ENCODE data around the gene WIPF2.
"Not testable (repeated sequence)": the region's sequence is repeated elsewhere in the genome, so short reads cannot be mapped to it uniquely, and the experiment has no call there.

Gene WIPF2

GRCh38 chr17:40301315-40301714 lies 82.2 kb downstream of the WIPF2 start:
- no peak for DNase-seq

DNA sequence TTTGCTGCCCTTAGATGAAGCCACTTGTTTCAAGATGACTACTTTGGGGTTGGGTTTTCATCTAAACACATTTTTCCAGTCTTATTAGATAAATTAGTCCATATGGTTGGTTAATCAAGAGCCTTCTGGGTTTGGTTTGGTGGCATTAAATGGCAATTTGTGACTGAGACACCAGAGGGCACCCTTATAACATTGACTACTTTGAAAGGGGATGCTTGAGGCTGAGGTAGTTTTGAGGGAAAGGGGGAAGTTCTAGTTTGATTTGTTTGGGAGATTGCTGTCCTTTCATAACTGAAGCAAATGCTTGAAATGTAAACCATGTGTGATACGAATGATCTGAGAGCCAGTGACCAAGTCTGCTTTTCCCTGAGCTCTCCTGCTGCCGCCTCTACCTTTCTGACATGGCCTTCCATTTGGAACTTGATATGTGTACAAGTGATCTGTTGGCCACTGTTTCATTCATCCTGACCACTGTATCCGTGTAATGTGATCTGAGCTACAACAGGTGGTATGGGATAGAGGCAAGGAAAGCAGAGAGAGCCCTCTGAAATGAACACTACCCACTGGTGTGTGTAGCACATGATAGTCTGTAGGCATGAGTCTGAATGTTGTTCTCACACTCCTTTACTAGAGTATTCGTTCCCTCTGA lies 84.0 kb downstream of the WIPF2 start:
- DNase-seq = no peak

- DNase-seq = no peak
These were observed 84.8 kb downstream of the WIPF2 start for GRCh38 chr17:40303708-40304551.

DNA sequence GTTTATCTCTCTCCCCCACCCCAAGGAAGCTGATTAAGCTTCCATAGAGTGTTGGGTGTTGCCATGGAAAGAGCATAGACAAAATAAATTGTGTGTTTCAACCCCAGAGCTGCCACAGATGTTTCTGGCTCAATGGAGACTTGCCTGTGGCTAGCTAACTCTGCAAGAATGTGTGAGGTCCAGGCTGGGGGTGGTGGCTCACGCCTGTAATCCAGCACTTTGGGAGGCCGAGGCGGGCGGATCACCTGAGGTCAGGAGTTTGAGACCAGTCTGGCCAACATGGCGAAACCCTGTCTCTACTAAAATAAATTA lies 85.4 kb downstream of the WIPF2 start:
- DNase-seq = not testable (repeated sequence)

DNA sequence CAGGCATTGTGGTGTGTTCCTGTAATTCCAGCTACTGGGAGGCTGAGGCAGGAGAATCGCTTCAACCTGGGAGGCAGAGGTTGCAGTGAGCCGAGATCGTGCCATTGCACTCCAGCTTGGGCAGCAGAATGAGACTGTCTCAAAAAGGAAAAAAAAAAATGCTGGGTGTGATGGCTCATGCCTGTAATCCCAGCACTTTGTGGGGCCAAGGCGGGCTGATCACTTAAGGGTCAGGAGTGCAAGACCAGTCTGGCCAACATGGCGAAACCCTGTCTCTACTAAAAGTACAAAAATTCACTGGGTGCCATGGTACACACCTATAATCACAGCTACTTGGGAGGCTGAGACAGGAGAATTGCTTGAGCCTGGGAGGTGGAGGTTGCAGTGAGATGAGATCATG lies 85.8 kb downstream of the WIPF2 start:
- DNase-seq = not testable (repeated sequence)

- no peak for DNase-seq
These were observed 87.3 kb downstream of the WIPF2 start for GRCh38 chr17:40306395-40306794.

DNA sequence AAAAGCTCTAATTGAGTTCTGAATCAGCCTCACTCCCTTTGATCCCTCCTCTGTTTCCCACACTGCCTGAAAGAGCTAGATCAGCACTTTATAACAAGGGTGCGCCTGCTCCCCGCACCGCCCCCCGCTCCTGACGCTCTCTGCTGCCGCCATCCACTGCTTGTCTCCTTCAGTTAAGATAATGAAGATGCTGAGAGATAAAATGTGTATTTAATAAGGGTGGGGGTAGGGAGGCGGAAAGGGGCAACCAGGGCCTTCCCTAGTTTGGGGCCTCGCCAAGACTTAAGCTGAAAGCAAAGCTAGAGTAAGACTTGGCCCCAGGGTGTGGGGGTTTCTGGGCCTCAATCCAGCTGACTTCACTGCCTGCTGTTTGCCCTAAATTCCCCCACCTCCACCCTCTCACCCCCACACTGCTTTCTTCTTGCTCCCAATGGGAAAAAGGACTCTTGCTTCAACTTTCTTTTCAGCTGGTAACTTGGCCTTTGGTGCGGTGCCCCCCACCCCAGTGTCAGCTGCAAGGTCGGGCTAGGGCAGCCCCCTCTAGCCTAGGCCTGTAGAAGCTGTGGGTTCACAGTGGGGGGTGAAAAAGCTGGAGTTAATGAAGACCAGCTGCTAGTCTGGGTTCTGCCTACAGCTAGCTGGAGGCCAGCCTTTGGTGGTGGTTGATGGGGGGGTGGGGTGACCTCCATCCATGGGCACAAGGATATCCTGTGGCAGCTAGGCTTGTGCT lies 88.1 kb downstream of the WIPF2 start:
- DNase-seq = no peak

GRCh38 chr17:40307740-40308239 lies 88.7 kb downstream of the WIPF2 start:
- DNase-seq = no peak

- DNase-seq = no peak
These were observed 90.2 kb downstream of the WIPF2 start, which contains the start of gene RARA for GRCh38 chr17:40309031-40309948. Gene RARA (plus strand): TSS chr17:40309180. CDS start chr17:40331219, 22,039 bp downstream.

DNA sequence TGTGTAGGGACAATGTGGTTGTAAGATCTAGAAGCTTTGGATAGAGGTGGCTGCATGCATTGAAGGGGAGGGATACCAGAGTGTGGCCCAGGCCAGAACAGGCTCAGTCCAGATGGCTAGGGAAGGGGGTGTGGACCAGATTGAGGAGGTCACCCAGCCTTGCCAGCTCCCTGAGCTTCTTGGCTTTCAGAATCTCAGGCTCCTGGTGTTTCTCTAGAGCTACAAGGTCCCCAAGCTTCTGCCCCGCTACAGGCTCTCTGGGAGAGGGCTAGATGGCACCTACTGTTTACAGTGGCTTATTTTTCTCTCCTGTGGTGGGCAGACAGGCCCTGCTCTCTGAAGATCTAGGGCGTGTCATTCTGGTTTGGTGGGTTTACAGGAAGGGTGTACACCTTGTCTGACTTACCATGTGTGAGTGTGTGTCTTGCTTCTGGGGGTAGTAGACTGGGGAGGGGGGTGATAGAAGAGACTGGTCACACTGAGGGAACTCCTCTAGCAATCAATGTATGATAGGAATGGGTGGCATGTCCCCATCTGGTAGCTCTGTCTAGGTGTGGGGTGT lies 90.9 kb downstream of the WIPF2 start:
- no peak for DNase-seq

DNA sequence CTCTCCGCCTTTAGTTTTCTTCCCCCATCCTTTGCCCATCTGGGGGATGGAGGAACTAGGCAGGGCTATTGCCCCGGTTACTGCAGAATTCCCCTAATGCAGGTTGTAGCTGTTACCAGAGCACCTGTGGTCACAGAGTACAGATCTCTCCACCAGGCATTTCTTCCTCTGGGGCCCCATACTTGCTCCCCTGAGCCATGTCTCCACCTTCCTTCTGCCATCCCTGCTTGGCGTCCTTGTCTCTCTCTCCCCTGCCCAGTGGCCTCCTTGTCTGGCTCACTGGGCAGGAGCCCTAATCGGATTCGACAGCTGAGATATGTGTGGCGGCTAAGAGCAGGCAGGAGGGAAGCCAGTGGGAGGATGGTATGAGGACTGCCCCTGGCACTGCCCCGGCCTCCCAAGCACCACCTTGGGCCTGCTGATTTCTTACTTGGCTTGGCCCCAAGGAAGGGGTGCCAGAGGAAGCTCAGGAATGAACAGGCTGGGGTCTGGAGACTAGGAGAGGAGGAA lies 91.8 kb downstream of the WIPF2 start:
- DNase-seq = no peak

- no peak for DNase-seq
These were observed 92.5 kb downstream of the WIPF2 start for GRCh38 chr17:40311575-40311974.

GRCh38 chr17:40312131-40312731 lies 93.1 kb downstream of the WIPF2 start:
- peak; percentile 26 for DNase-seq

DNA sequence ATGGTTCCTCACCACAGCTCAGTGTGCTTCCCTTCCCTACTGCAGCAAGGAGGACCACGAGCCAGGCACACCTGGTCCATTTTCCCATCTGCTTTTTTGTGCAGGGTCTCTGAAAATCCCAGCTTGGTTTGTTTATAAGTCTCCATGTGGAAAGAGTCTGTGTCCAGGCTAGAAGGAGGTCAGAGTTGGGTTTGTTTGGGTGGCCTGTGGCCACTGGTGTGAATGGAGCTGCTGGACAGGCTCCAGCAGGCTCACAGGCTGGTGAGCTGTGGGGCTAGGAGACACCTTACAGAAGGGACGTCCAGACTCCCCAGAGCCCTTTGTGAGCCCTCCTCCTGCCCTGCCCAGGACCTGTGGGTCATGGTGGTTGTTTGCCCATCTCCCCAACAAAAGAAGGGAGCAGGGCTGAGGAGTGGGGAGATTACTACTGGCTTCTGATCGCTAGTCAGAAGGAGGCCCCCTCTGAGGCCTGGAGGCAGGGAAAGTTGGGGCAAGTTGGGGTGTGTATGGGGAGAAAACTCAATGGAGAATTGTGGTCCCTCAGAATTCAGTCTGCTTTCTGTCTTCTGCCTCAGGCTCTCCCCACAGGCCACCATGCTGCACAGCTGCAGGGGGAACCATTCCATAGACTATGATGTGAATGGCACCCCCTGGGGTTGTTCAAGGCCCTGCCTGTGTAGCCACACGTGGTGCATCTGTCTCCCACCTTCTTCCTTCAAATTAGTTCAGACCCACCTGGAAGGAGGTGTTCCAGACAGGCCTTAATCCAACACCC lies 94.0 kb downstream of the WIPF2 start:
- no peak for DNase-seq

DNA sequence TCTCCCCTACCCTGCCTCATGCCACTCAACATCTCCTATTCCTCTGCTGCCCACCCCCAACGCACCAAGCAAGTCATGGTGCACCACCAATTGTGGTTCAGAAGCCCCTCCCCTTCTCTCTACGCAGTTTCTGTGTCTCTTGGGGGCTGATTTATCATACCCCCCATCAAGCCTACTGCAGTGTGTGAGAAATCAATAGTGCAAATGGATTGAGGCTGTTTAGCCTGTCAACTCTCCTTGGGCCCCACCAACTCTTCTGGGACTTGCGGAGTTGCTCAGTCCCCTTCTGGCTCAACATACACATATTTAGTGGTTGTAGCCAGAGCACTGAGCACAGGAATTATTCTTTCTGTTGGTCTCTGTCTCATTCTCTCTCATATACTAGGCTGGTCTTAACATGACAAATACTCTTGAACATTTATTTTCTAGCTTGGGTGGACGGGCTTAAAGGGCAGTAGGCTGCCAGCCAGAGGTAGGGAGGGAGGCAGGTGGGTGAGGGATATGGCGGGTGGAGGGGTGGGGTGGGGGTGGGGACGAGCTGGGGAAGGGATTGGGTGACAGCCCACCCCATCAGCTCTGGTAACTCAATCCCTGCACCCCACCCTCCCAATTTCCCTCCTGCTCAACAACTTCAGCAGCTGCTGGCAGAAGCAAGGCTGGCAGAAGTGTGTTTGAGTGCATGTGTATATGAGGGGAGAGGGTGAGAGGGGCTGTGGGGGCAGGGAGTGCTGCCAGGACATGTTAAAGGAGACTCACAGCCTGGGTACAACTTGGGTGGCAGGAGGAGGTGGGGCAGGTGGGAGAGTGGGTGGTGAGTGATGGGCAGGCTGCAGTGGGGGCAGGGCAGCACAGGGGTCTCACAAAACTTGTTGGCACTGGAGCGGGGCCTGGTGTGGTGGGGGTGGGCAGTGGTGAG lies 94.8 kb downstream of the WIPF2 start:
- no peak for DNase-seq

GRCh38 chr17:40314584-40314956 lies 95.5 kb downstream of the WIPF2 start:
- peak; percentile 85 for DNase-seq

- no peak for DNase-seq
These were observed 96.1 kb downstream of the WIPF2 start for GRCh38 chr17:40315206-40315605.

DNA sequence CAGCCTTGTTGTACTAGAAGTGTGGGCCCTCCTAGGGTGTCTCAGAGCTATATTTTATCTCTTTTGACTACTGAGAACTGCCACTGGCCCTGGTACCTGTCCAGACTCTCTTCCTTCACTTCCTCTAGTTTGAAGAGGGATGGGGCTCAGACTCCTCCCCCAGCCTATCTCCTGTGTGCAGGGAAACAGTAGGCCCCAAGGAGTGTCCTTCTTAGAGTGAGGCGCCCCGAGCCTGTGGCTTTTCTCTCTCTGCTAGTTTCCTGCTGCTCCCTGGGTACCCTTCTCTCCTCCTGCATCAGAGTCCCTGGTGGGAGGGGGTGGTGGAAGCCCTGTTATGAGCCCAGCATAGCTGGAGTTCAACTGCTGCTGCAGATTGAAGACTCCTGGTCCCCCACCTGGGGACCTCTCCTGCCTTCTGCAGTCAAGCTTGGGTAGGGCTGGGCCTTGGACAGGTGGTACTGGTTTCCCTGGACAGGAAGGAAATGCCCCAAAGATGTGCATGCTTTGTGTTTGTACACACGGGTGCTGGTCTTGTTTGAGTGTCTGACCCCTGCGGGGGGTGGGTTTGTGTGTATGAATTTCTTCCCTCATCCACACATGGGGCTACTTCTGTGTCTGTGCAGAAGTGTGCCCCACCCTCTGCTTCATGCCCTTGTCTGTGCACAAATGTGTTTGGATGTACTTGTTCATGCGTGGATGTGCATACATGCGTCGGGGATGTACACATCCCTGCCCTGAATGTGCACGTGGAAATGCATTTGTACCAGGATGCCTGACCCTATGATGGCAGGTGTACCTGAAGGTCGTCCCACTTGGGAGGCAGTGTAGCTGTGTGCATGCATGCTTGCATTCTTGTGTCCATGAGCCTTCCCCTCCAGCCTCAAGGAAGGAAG lies 96.8 kb downstream of the WIPF2 start:
- DNase-seq = no peak

All from activated CD4-positive, CD25-positive, alpha-beta regulatory T cell treated with anti-CD3 and anti-CD28 coated beads, Interleukin-2, amount 50 U/mL, for 72 hours (primary cell).